ENCODE results near the gene HNRNPLL.

GRCh38 chr2:38648107-38648761 lies 45.5 kb upstream of the HNRNPLL start:
- TF ChIP-seq POLR2AphosphoS5 (IDR thresholded peaks at IDR 0.05; ENCODE audit: low read depth, low read length) (no peak), SIN3A (conservative IDR thresholded peaks at IDR 0.05 in 1 of 2, IDR thresholded peaks at IDR 0.05 in 1 of 2; ENCODE audit: low read depth in 1 of 2, low read length in 2 of 2) (no peak), CTCF (IDR thresholded peaks at IDR 0.05; ENCODE audit: control extremely low read depth in 1 of 3, insufficient read depth in 1 of 3, low read depth in 1 of 3, low read length in 3 of 3) (no peak), CBX5 (IDR thresholded peaks at IDR 0.05; ENCODE audit: low read depth, low read length) (no peak), GTF2F1 (IDR thresholded peaks at IDR 0.05; ENCODE audit: borderline replicate concordance, low read depth, low read length) (no peak), POLR2A (IDR thresholded peaks at IDR 0.05; ENCODE audit: control extremely low read depth in 1 of 2, low read depth in 2 of 2, low read length in 2 of 2) (no peak), RFX5 (IDR thresholded peaks at IDR 0.05; ENCODE audit: borderline replicate concordance, low read depth, low read length) (no peak), EP300 (IDR thresholded peaks at IDR 0.05; ENCODE audit: borderline replicate concordance in 1 of 2, low read depth in 2 of 2, low read length in 2 of 2) (no peak), RXRA (IDR thresholded peaks at IDR 0.05; ENCODE audit: insufficient read depth, low read depth, low read length) (no peak), HDAC6 (IDR thresholded peaks at IDR 0.05; ENCODE audit: low read depth, low read length) (no peak), SP1 (IDR thresholded peaks at IDR 0.05; ENCODE audit: low read depth, low read length) (no peak), EZH2 (IDR thresholded peaks at IDR 0.05; ENCODE audit: low read depth, low read length, severe bottlenecking) (no peak)

All from H1 (cell line).